HL-60 (cell line): ENCODE data around the gene ALPI.

ENCODE experiments used
- CTCF ChIP-seq: IDR thresholded peaks from one replicate; pipeline ENCODE4 v1.5.1; 2011; ENCODE audit warnings: low read length, control low read depth, inconsistent platforms; ENCODE audit not compliant: insufficient read depth
- GABPA ChIP-seq: IDR thresholded peaks from 2 replicates; pipeline ENCODE4 v1.6.1; 2012; ENCODE audit warnings: low read depth
- POLR2AphosphoS5 ChIP-seq: IDR thresholded peaks from 2 replicates; pipeline ENCODE4 v1.6.1; 2012; ENCODE audit warnings: low read depth

GRCh38 chr2:232478571-232479340 is 22.8 kb downstream of the ALPI start:
- TF ChIP-seq GABPA (no peak), CTCF (no peak), POLR2AphosphoS5 (no peak)
